Stimulated activated CD4-positive, alpha-beta T cell treated with anti-CD3 and anti-CD28 coated beads, TNF-alpha, amount 100 ng/mL, for 4 hours (primary cell): ENCODE data around the gene COQ8A.
"Not testable (repeated sequence)": the region's sequence is repeated elsewhere in the genome, so short reads cannot be mapped to it uniquely, and the experiment has no call there.

ENCODE experiments used
- DNase-seq, 3 experiments: peaks; one replicate each; pipeline ENCODE4 v3.0.0-alpha.2; 2020; ENCODE audit warnings: low read depth in 3 of 3

Gene COQ8A

GRCh38 chr1:226952118-226952441 lies 12.0 kb downstream of the COQ8A start:
- no peak for DNase-seq

- no peak for DNase-seq
These were observed 13.2 kb downstream of the COQ8A start for GRCh38 chr1:226953175-226953800.

- no peak for DNase-seq
These were observed 14.2 kb downstream of the COQ8A start for GRCh38 chr1:226954337-226954736.

- DNase-seq: no peak
These were observed 14.7 kb downstream of the COQ8A start for GRCh38 chr1:226954777-226955176.

- not testable (repeated sequence) for DNase-seq
These were observed 15.8 kb downstream of the COQ8A start for GRCh38 chr1:226955857-226956256.

- DNase-seq: no peak
These were observed 17.0 kb downstream of the COQ8A start for GRCh38 chr1:226956942-226957713.

- DNase-seq: no peak
These were observed 17.6 kb downstream of the COQ8A start for GRCh38 chr1:226957714-226958113.

GRCh38 chr1:226958300-226958699 lies 18.2 kb downstream of the COQ8A start:
- no peak for DNase-seq

GRCh38 chr1:226960256-226960655 lies 20.2 kb downstream of the COQ8A start:
- DNase-seq: no peak

GRCh38 chr1:226960944-226961765 lies 21.1 kb downstream of the COQ8A start:
- DNase-seq: no peak

- DNase-seq: no peak
These were observed 22.6 kb downstream of the COQ8A start for GRCh38 chr1:226962421-226963391.

GRCh38 chr1:226964068-226964425 lies 24.0 kb downstream of the COQ8A start:
- no peak for DNase-seq

GRCh38 chr1:226964611-226965486 lies 24.8 kb downstream of the COQ8A start:
- no peak for DNase-seq

- DNase-seq: no peak
These were observed 25.7 kb downstream of the COQ8A start for GRCh38 chr1:226965581-226966440.

GRCh38 chr1:226966683-226967082 lies 26.6 kb downstream of the COQ8A start:
- DNase-seq: no peak

GRCh38 chr1:226967665-226968064 lies 27.6 kb downstream of the COQ8A start:
- DNase-seq: no peak

GRCh38 chr1:226971765-226972164 lies 31.7 kb downstream of the COQ8A start:
- DNase-seq: no peak

GRCh38 chr1:226972931-226973330 lies 32.8 kb downstream of the COQ8A start:
- DNase-seq: no peak

- no peak for DNase-seq
These were observed 33.3 kb downstream of the COQ8A start for GRCh38 chr1:226973371-226973897.
